Measurements from ENCODE around the gene RARA.

The RARA gene

GRCh38 chr17:40319651-40320540 lies 10.9 kb downstream of the RARA start:
- POLR2A ChIA-PET, result interaction anchor here (0.8 to 1.6 kb wide), 3 partner anchors 12 to 22 kb away, joined by 3 to 8 read pairs (median 4); no protein-coding TSS in a partner anchor
- no peak for DNase-seq (ENCODE audit: low read depth, low spot score)
- TF ChIP-seq CTCF (IDR thresholded peaks at IDR 0.05; ENCODE audit: insufficient read depth, low read length, missing control alignments), result no peak
- CTCF ChIA-PET, result interaction anchor here (0.9 to 3.8 kb wide), 7 partner anchors 11 to 241 kb away, joined by 3 to 22 read pairs (median 6); no protein-coding TSS in a partner anchor
- H3K4me3 ChIP-seq (ENCODE audit: low read depth, low read length), result peak overlapping the region; percentile 92

DNA sequence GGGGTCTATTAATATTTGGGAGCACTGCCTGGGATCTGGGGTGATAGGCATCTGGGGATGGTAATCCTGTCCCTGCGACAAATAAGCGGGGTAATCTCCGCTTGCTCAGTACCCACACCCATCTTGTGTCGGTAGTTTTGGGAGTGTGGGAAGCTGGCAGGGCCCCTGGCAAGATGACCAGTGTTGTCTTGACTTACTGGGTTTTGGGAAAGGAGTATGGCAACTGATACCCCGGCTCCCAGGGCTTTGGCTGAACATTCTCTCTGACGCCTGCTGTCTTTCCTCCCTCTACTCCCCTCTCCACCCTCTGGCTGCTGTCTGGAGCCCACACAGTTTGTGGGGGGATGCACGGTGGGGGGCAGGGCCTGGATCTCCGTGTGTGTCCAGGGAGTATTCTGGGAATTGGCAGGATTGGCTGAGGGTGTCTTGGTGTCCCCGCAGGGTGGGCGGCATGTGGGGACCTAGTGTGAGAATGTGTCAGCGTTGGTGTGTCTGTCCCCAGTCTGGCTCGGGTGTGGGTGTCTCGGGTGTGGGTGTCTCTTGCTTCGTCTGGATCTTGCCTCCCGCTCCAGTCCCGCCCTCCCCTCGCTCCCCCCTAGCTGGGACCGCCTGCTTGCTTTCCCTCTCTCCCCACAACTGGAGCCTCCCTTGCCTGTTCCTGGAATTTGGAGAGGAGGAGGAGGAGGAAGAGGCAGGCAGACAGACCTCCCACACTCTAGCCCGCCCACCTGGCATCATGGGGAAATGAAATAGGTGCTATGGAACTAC lies 12.0 kb downstream of the RARA start:
- no peak for DNase-seq (ENCODE audit: low read depth, low spot score)
- TF ChIP-seq CTCF (IDR thresholded peaks at IDR 0.05; ENCODE audit: insufficient read depth, low read length, missing control alignments), result no peak
- ChIA-PET CTCF (interaction anchor here (0.5 to 3.8 kb wide), 4 partner anchors 15 to 48 kb away, joined by 4 to 22 read pairs (median 10); no protein-coding TSS in a partner anchor), POLR2A (interaction anchor here (0.7 to 1.2 kb wide), 3 partner anchors 10 to 201 kb away, joined by 3 to 4 read pairs (median 3); partner anchors contain the start of gene CASC3)
- H3K4me3 ChIP-seq (ENCODE audit: low read depth, low read length), result peak overlapping the region; percentile 92

GRCh38 chr17:40321524-40321929 lies 12.5 kb downstream of the RARA start:
- ChIA-PET POLR2A (interaction anchor here (0.7 to 1.2 kb wide), 3 partner anchors 9 to 200 kb away, joined by 3 to 4 read pairs (median 3); partner anchors contain the start of gene CASC3), CTCF (interaction anchor here (0.5 to 3.8 kb wide), 2 partner anchors 15 to 47 kb away, joined by 4 to 22 read pairs; no protein-coding TSS in a partner anchor)
- DNase-seq (ENCODE audit: low read depth, low spot score), result no peak
- no peak for TF ChIP-seq CTCF (IDR thresholded peaks at IDR 0.05; ENCODE audit: insufficient read depth, low read length, missing control alignments)
- H3K4me3 ChIP-seq (ENCODE audit: low read depth, low read length), result peak overlapping the region; percentile 92

DNA sequence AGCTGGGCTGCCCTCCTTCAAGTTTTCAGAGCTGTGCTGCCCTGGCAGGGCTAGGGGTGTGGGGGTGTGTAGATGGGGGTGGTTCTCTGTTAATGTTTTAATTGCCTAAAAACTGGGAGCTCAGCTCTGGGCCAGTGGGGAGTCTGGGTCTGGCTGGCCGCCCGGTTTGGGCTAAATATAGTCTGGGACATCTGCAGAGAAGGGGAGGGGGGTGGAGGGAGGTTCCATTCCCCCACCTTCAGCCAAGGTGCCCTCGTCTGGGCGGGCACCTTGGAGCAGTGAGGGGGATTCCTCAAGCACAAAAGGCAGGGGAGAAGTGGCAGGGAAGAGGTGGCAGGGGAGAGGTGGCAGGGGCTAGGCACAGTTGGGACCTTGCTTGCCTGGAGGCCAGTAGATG lies 13.0 kb downstream of the RARA start:
- H3K4me3 ChIP-seq (ENCODE audit: low read depth, low read length), result peak overlapping the region; percentile 92
- no peak for TF ChIP-seq CTCF (IDR thresholded peaks at IDR 0.05; ENCODE audit: insufficient read depth, low read length, missing control alignments)
- ChIA-PET CTCF (interaction anchor here (3.8 kb wide), 1 partner anchor 16 kb away, joined by 22 read pairs; no protein-coding TSS in a partner anchor), POLR2A (interaction anchor here (1.2 kb wide), 1 partner anchor 182 kb away, joined by 4 read pairs; the partner anchor contains the start of gene CASC3)
- DNase-seq (ENCODE audit: low read depth, low spot score), result no peak

DNA sequence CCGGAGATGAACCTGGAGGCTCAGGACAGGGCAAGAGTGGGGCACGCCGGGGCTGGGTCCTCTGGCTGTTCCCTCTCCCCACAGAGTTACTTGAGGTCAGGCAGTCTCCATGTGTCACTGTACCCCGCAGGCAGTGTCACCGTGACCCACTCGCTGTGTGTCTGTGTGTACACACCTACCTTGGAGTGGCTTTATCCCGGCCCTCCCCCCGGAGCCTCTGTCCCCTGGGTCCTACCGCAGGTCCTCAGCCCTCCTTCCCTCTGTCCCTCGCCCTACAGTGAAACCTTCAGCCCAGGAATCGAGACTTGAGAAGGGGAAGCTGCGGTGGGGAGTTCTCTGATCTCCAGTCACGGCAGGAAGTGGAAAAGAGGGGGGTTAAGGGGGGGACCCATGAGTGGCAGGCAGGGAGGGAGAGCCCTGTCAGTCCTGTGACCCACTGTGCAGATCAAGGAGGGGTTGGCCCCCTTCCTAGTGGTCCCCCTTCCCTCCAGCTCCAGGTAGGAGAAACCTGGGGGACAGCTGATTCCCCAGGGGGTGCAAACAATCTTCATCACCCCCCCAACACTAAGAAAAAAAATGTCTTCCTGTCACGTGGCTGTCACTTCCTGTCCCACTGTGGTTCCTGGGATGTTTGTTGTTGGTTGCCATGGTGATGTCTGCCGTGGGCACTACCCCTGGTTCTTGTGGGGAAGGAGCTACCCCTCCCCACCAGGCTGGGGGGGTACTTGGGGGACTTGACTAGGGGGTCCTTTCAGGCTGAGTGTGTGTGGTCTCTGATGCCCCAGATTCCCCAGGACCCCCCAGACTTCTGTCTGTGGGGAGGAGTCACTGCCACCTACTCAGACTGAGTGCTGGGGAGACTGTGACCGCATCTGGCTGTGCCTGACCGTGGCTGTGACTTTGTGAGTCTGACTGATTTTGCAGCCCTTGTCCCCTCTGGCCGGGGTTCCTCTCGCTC lies 13.7 kb downstream of the RARA start:
- POLR2A ChIA-PET, result interaction anchor here (0.7 to 1.0 kb wide), 2 partner anchors 11 to 204 kb away, joined by 3 read pairs; no protein-coding TSS in a partner anchor
- DNase-seq (ENCODE audit: low read depth, low spot score), result no peak
- CTCF ChIA-PET, result interaction anchor here (0.5 to 3.8 kb wide), 6 partner anchors 16 to 104 kb away, joined by 3 to 22 read pairs (median 3); no protein-coding TSS in a partner anchor
- H3K4me3 ChIP-seq (ENCODE audit: low read depth, low read length), result peak overlapping the region; percentile 92
- no peak for TF ChIP-seq CTCF (IDR thresholded peaks at IDR 0.05; ENCODE audit: insufficient read depth, low read length, missing control alignments)

All from AG04449 (cell line).